DND-41 (cell line): ENCODE measurements around the gene ANKRD23.
A peak's percentile ranks its signal among the peaks of the same experiment; 100 is the strongest.

Source experiments
- ATAC-seq: fragments of 200-7000 bp; cut with Tn5 transposase; 3 replicates; pipeline ENCODE4 v1.9.1; 2021; ENCODE audit warnings: low read depth; ENCODE audit not compliant: insufficient read depth
- DNase-seq: peaks from one replicate; pipeline ENCODE4 v3.0.0-alpha.2; 2020
- H2AFZ ChIP-seq: 2 replicates; pipeline ENCODE4 v1.6.0; 2012; ENCODE audit warnings: low read depth, low read length
- H3K27ac ChIP-seq: 2 replicates; pipeline ENCODE4 v1.5.1; 2012; ENCODE audit warnings: low read length, inconsistent platforms
- H3K27me3 ChIP-seq: fragments of 200-600 bp; sonication (generic); 2 replicates; pipeline ENCODE4 v1.6.0; 2012; ENCODE audit warnings: low read length, mild to moderate bottlenecking, inconsistent platforms; ENCODE audit not compliant: insufficient read depth, poor library complexity
- H3K36me3 ChIP-seq: 2 replicates; pipeline ENCODE4 v1.5.1; 2012; ENCODE audit warnings: low read length, inconsistent platforms; ENCODE audit not compliant: insufficient read depth
- H3K4me1 ChIP-seq: 2 replicates; pipeline ENCODE4 v1.5.1; 2012; ENCODE audit warnings: mild to moderate bottlenecking, low read length; ENCODE audit not compliant: insufficient read depth
- H3K4me2 ChIP-seq: 2 replicates; pipeline ENCODE4 v1.6.0; 2012; ENCODE audit warnings: mild to moderate bottlenecking, moderate library complexity, low read length, inconsistent platforms; ENCODE audit not compliant: insufficient read depth
- H3K4me3 ChIP-seq, 2 experiments: fragments of 200-600 bp in 1 of 2; shearing (Covaris generic) in 1 of 2; 2 replicates each; pipeline ENCODE4 v1.5.1; 2012 to 2016; ENCODE audit warnings: inconsistent platforms in 2 of 2, low read length in 2 of 2, mild to moderate bottlenecking in 2 of 2, low read depth in 1 of 2, moderate library complexity in 1 of 2
- H3K79me2 ChIP-seq: 2 replicates; pipeline ENCODE4 v1.6.0; 2012; ENCODE audit warnings: low read length, inconsistent platforms; ENCODE audit not compliant: insufficient read depth
- H3K9ac ChIP-seq: 2 replicates; pipeline ENCODE4 v1.6.0; 2012; ENCODE audit warnings: low read depth, mild to moderate bottlenecking, inconsistent platforms, low read length, moderate library complexity
- H3K9me3 ChIP-seq: 2 replicates; pipeline ENCODE4 v1.5.1; 2012; ENCODE audit warnings: low read length, moderate library complexity, mild to moderate bottlenecking, inconsistent platforms; ENCODE audit not compliant: insufficient read depth, severe bottlenecking
- H4K20me1 ChIP-seq: 2 replicates; pipeline ENCODE4 v1.6.0; 2012; ENCODE audit warnings: low read length; ENCODE audit not compliant: insufficient read depth
- CTCF ChIP-seq: IDR thresholded peaks from 2 replicates; pipeline ENCODE4 v1.5.1; 2012; ENCODE audit warnings: borderline replicate concordance, low read length, moderate library complexity, mild to moderate bottlenecking; ENCODE audit not compliant: poor library complexity, severe bottlenecking; ENCODE audit errors: extremely low read depth
- EZH2 ChIP-seq: IDR thresholded peaks from 3 replicates; pipeline ENCODE4 v1.6.1; 2012; ENCODE audit warnings: borderline replicate concordance, low read depth, mild to moderate bottlenecking, moderate library complexity, low read length, inconsistent platforms; ENCODE audit not compliant: severe bottlenecking

ANKRD23 gene

GRCh38 chr2:96795076-96795475 is 48.7 kb downstream of the ANKRD23 start:
- ATAC-seq = no peak

GRCh38 chr2:96792772-96793749 is 50.8 kb downstream of the ANKRD23 start:
- Histone ChIP-seq H3K4me3 (no peak overlapping the region), H3K4me1 (no peaks in the 10 kb centered on the region), H3K9me3 (no peaks in the 10 kb centered on the region), H3K36me3 (peaks cover 12% of the 10 kb centered on the region; the same call in 1 of the 2 replicates), H3K27ac (no peak overlapping the region), H3K9ac (no peak overlapping the region), H3K27me3 (no peaks in the 10 kb centered on the region), H3K4me2 (no peak overlapping the region), H4K20me1 (no peaks in the 10 kb centered on the region; the same call in 1 of the 2 replicates), H2AFZ (no peak overlapping the region), H3K79me2 (no peaks in the 10 kb centered on the region; the same call in 1 of the 2 replicates)
- TF ChIP-seq EZH2 (no peak), CTCF (no peak)
- no peak for DNase-seq
- peak; percentile 42; the same call in 1 of the 3 replicates for ATAC-seq

More at GRCh38 chr2:96795076-96795475, 48.7 kb downstream of the ANKRD23 start:
- H3K9me3 ChIP-seq = no peaks in the 10 kb centered on the region
- no peaks in the 10 kb centered on the region for H3K4me1 ChIP-seq
- no peak overlapping the region for H3K4me3 ChIP-seq
- H3K79me2 ChIP-seq = no peaks in the 10 kb centered on the region; the same call in 1 of the 2 replicates
- H3K4me2 ChIP-seq = no peak overlapping the region
- H3K27ac ChIP-seq = no peak overlapping the region
- no peak overlapping the region for H3K9ac ChIP-seq
- H3K36me3 ChIP-seq = peaks cover 27% of the 10 kb centered on the region
- H2AFZ ChIP-seq = no peak overlapping the region
- no peaks in the 10 kb centered on the region; the same call in 1 of the 2 replicates for H4K20me1 ChIP-seq
- TF ChIP-seq EZH2 (no peak), CTCF (no peak)
- H3K27me3 ChIP-seq = no peaks in the 10 kb centered on the region
- no peak for DNase-seq

- no peak for DNase-seq
- Histone ChIP-seq H2AFZ (no peak overlapping the region), H3K79me2 (no peaks in the 10 kb centered on the region; the same call in 1 of the 2 replicates), H3K9me3 (no peaks in the 10 kb centered on the region), H3K36me3 (no peaks in the 10 kb centered on the region), H3K4me2 (no peak overlapping the region), H3K9ac (no peak overlapping the region), H3K27ac (no peak overlapping the region), H3K27me3 (no peaks in the 10 kb centered on the region), H3K4me3 (no peak overlapping the region), H4K20me1 (no peaks in the 10 kb centered on the region; the same call in 1 of the 2 replicates), H3K4me1 (no peaks in the 10 kb centered on the region)
- TF ChIP-seq EZH2 (no peak), CTCF (no peak)
- ATAC-seq = no peak
Observed at GRCh38 chr2:96789245-96789617, 54.6 kb downstream of the ANKRD23 start.
